HCT116 (cell line): ENCODE data around the gene RTL10. TPM values are rescaled to one million over a fixed set of nuclear protein-coding genes. Genes with fewer than 3 reads are reported as not detected.
"Not testable (repeated sequence)": the region's sequence is repeated elsewhere in the genome, so short reads cannot be mapped to it uniquely, and the experiment has no call there.

Experiments used
- ATAC-seq: fragments of 200-7000 bp; cut with Tn5 transposase; 2 replicates; pipeline ENCODE4 v1.9.1; 2020; ENCODE audit warnings: mild to moderate bottlenecking, moderate library complexity
- BruUV-seq: library from RNA; stranded (reverse); fragments of 400-500 nt; replicated peaks from 2 replicates; lab custom pipeline; 2021; lab: Mats Ljungman, UMichigan
- CTCF ChIA-PET: fragments of 300-600 bp; sonication (Branson Sonifier 250); formaldehyde crosslinking; loops from one replicate; lab custom pipeline; 2021; ENCODE audit warnings: antibody characterized with exemption; lab: Charles Lee
- POLR2A ChIA-PET: fragments of 300-600, 350-600 bp; sonication (Branson Sonifier 250); formaldehyde crosslinking; loops from one replicate; lab custom pipeline; 2021; ENCODE audit warnings: antibody characterized with exemption; lab: Charles Lee
- RAD21 ChIA-PET, 2 experiments: fragments of 300-600 bp; sonication (Branson Sonifier 250); formaldehyde crosslinking; loops; one replicate each; lab custom pipeline; 2023; ENCODE audit warnings: low total read pairs in 2 of 2; ENCODE audit not compliant: uncharacterized antibody in 2 of 2, unreplicated experiment in 2 of 2, low non-redundant PET in 1 of 2; lab: Charles Lee
- DNase-seq: peaks from one replicate; pipeline ENCODE4 v3.0.0-alpha.2; 2010; ENCODE audit warnings: low read depth, low spot score
- H2AFZ ChIP-seq: fragments of 200-600 bp; shearing (Covaris generic), sonication (generic); 2 replicates; pipeline ENCODE4 v1.6.1; 2017; ENCODE audit warnings: low read depth, mixed run types, mixed read lengths, antibody characterized with exemption, low read length; ENCODE audit not compliant: poor library complexity, severe bottlenecking
- H3K27ac ChIP-seq: 2 replicates; pipeline ENCODE4 v1.5.1; 2012; ENCODE audit warnings: low read depth, low read length
- H3K27me3 ChIP-seq: fragments of 200-600 bp; sonication (generic); 2 replicates; pipeline ENCODE4 v1.6.1; 2016; ENCODE audit warnings: mixed run types, low read length, mixed read lengths; ENCODE audit not compliant: insufficient read depth
- H3K36me3 ChIP-seq, 2 experiments: fragments of 200-500 bp in 1 of 2; fragments of 200-600 bp in 1 of 2; sonication (Bioruptor generic) in 1 of 2; sonication (generic) in 1 of 2; 2 replicates each; pipeline versions ENCODE4 v1.5.1 to v1.6.1; 2014 to 2016; ENCODE audit warnings: low read length in 2 of 2, inconsistent platforms in 1 of 2, mixed read lengths in 1 of 2, mixed run types in 1 of 2; ENCODE audit not compliant: insufficient read depth in 2 of 2, control insufficient read depth in 1 of 2
- H3K4me1 ChIP-seq, 2 experiments: fragments of 200-600 bp in 1 of 2; sonication (generic) in 1 of 2; 2 replicates each; pipeline versions ENCODE4 v1.5.1 to v1.6.1; 2012 to 2017; ENCODE audit warnings: low read length in 2 of 2, inconsistent platforms in 1 of 2, mild to moderate bottlenecking in 1 of 2, mixed read lengths in 1 of 2, mixed run types in 1 of 2, moderate library complexity in 1 of 2; ENCODE audit not compliant: insufficient read depth in 2 of 2, control insufficient read depth in 1 of 2
- H3K4me2 ChIP-seq: fragments of 200-600 bp; sonication (generic); 2 replicates; pipeline ENCODE4 v1.6.1; 2017; ENCODE audit warnings: mixed run types, low read length, mixed read lengths
- H3K4me3 ChIP-seq, 2 experiments: fragments of 200-600 bp in 1 of 2; sonication (generic) in 1 of 2; replicated peaks in 1 of 2; 2 replicates each; pipeline ENCODE4 v1.5.1; 2011 to 2016; ENCODE audit warnings: low read length in 2 of 2, control low read depth in 1 of 2, low read depth in 1 of 2, mild to moderate bottlenecking in 1 of 2, mixed read lengths in 1 of 2, mixed run types in 1 of 2
- H3K79me2 ChIP-seq: fragments of 200-600 bp; sonication (generic); 2 replicates; pipeline ENCODE4 v1.6.1; 2017; ENCODE audit warnings: mild to moderate bottlenecking, mixed run types, low read length, moderate library complexity, mixed read lengths; ENCODE audit not compliant: insufficient read depth
- H3K9ac ChIP-seq: fragments of 200-600 bp; sonication (generic); 2 replicates; pipeline ENCODE4 v1.6.1; 2016; ENCODE audit warnings: low read length, mixed read lengths
- H3K9me2 ChIP-seq: fragments of 200-600 bp; sonication (generic), shearing (Covaris generic); 2 replicates; pipeline ENCODE4 v1.6.1; 2017; ENCODE audit warnings: mixed run types, mild to moderate bottlenecking, moderate library complexity; ENCODE audit not compliant: insufficient read depth
- H3K9me3 ChIP-seq, 2 experiments: fragments of 200-500 bp in 1 of 2; fragments of 200-600 bp in 1 of 2; sonication (Bioruptor generic) in 1 of 2; sonication (generic) in 1 of 2; 2 replicates each; pipeline ENCODE4 v1.6.1; 2014 to 2017; ENCODE audit warnings: low read length in 2 of 2, mixed read lengths in 2 of 2, inconsistent platforms in 1 of 2, low read depth in 1 of 2, mild to moderate bottlenecking in 1 of 2, mixed run types in 1 of 2, moderate library complexity in 1 of 2; ENCODE audit not compliant: control insufficient read depth in 1 of 2, insufficient read depth in 1 of 2
- H4K20me1 ChIP-seq: fragments of 200-600 bp; sonication (generic), shearing (Covaris generic); 2 replicates; pipeline ENCODE4 v1.6.1; 2017; ENCODE audit warnings: mixed run types, mild to moderate bottlenecking, moderate library complexity; ENCODE audit not compliant: insufficient read depth
- ATF3 ChIP-seq: IDR thresholded peaks from 2 replicates; pipeline ENCODE4 v1.6.1; 2012
- CBX3 ChIP-seq: IDR thresholded peaks from 2 replicates; pipeline ENCODE4 v1.6.1; 2012; ENCODE audit warnings: low read depth
- CEBPB ChIP-seq: IDR thresholded peaks from 2 replicates; pipeline ENCODE4 v1.6.1; 2012; ENCODE audit warnings: low read depth
- EGR1 ChIP-seq: IDR thresholded peaks from 2 replicates; pipeline ENCODE4 v1.6.1; 2012; ENCODE audit warnings: low read depth
- EZH2 ChIP-seq: fragments of 200-600 bp; sonication (generic); IDR thresholded peaks from 2 replicates; pipeline ENCODE4 v1.6.1; 2017; ENCODE audit warnings: antibody characterized with exemption, mixed run types
- EZH2phosphoT487 ChIP-seq: fragments of 200-600 bp; IDR thresholded peaks from 2 replicates; pipeline ENCODE4 v1.6.1; 2018; ENCODE audit warnings: antibody characterized with exemption, borderline replicate concordance
- FOSL1 ChIP-seq: IDR thresholded peaks from 2 replicates; pipeline ENCODE4 v1.6.1; 2012; ENCODE audit warnings: low read depth
- JUND ChIP-seq: IDR thresholded peaks from 2 replicates; pipeline ENCODE4 v1.6.1; 2012
- MAX ChIP-seq: IDR thresholded peaks from 2 replicates; pipeline ENCODE4 v1.6.1; 2012
- POLR2AphosphoS5 ChIP-seq: IDR thresholded peaks from 2 replicates; pipeline ENCODE4 v1.6.1; 2011; ENCODE audit warnings: mild to moderate bottlenecking, low read depth, low read length, moderate library complexity
- RAD21 ChIP-seq: IDR thresholded peaks from 2 replicates; pipeline ENCODE4 v1.6.1; 2012; ENCODE audit warnings: low read depth, mild to moderate bottlenecking
- SP1 ChIP-seq: IDR thresholded peaks from 2 replicates; pipeline ENCODE4 v1.6.1; 2012; ENCODE audit warnings: low read depth
- SRF ChIP-seq: IDR thresholded peaks from 2 replicates; pipeline ENCODE4 v1.6.1; 2012; ENCODE audit warnings: low read depth
- TCF7L2 ChIP-seq: IDR thresholded peaks from 2 replicates; pipeline ENCODE4 v1.7.0; 2011; ENCODE audit warnings: borderline replicate concordance, inconsistent platforms; ENCODE audit not compliant: insufficient read depth, insufficient read length; ENCODE audit errors: extremely low read depth
- YY1 ChIP-seq: IDR thresholded peaks from 2 replicates; pipeline ENCODE4 v1.6.1; 2011; ENCODE audit warnings: low read length, low read depth, moderate library complexity, mild to moderate bottlenecking; ENCODE audit not compliant: insufficient replicate concordance; ENCODE audit errors: extremely low read depth
- ZBTB33 ChIP-seq: IDR thresholded peaks from 2 replicates; pipeline ENCODE4 v1.6.1; 2011; ENCODE audit warnings: mild to moderate bottlenecking, low read length, moderate library complexity; ENCODE audit not compliant: insufficient replicate concordance; ENCODE audit errors: extremely low read depth
- ZFX ChIP-seq: fragments of 450-650 bp; IDR thresholded peaks from 2 replicates; pipeline ENCODE4 v1.6.1; 2017
- ZNF274 ChIP-seq: fragments of 200-500 bp; sonication (Bioruptor generic); IDR thresholded peaks from 2 replicates; pipeline ENCODE4 v1.6.1; 2014; ENCODE audit warnings: mild to moderate bottlenecking, low read depth, low read length, inconsistent platforms
- intact Hi-C: fragments of 100-400 bp; cut with micrococcal nuclease; formaldehyde crosslinking; loops from 2 replicates; pipeline ENCODE4 v1.10.0; 2022
- total RNA-seq: library from RNA; stranded (reverse); gene quantifications from one replicate; pipeline ENCODE4 v1.2.1, GENCODE V29; 2021; ENCODE audit not compliant: unreplicated experiment
- TF ChIP-seq, protein P1 (sequence below), 3 experiments: fragments of 200-600 bp in 1 of 3; sonication (generic) in 1 of 3; IDR thresholded peaks in 2 of 3; conservative IDR thresholded peaks in 1 of 3; 2 replicates each; pipeline ENCODE4 v1.5.1; 2012 to 2017; ENCODE audit warnings: low read depth in 2 of 3, low read length in 2 of 3, antibody characterized with exemption in 1 of 3, borderline replicate concordance in 1 of 3, control low read depth in 1 of 3, mild to moderate bottlenecking in 1 of 3, mixed read lengths in 1 of 3, mixed run types in 1 of 3, moderate library complexity in 1 of 3; ENCODE audit not compliant: insufficient read depth in 1 of 3

RTL10 gene
- total RNA-seq, 1 experiment from 2014 or later, result 24.6 TPM

GRCh38 chr22:19834599-19834998 is 20.1 kb downstream of the RTL10 start:
- Histone ChIP-seq H4K20me1 (no peaks in the 10 kb centered on the region; the same call in none of the 2 replicates), H3K9me2 (no peaks in the 10 kb centered on the region), H3K9ac (no peak overlapping the region), H3K4me3 (no peak overlapping the region), H3K27ac (no peak overlapping the region), H3K9me3 (no peaks in the 10 kb centered on the region), H3K27me3 (no peaks in the 10 kb centered on the region), H3K4me1 (no peaks in the 10 kb centered on the region), H3K79me2 (0 out of 2 replicates have a peak, but pooled peaks cover 5% of the 10 kb centered on the region), H3K4me2 (no peak overlapping the region), H2AFZ (no peak overlapping the region), H3K36me3 (no peaks in the 10 kb centered on the region)
- ATAC-seq (no peak), DNase-seq (no peak)
- no peak for TF ChIP-seq FOSL1
- no peak for TF ChIP-seq ZFX
- no peak for TF ChIP-seq CEBPB
- no peak for TF ChIP-seq EZH2phosphoT487
- no peak for TF ChIP-seq SRF
- TF ChIP-seq YY1, result no peak
- TF ChIP-seq POLR2AphosphoS5, result no peak
- no peak for TF ChIP-seq ATF3
- no peak for TF ChIP-seq MAX
- TF ChIP-seq EZH2, result no peak
- TF ChIP-seq EGR1, result no peak
- no peak for TF ChIP-seq JUND
- no peak for TF ChIP-seq SP1
- TF ChIP-seq CBX3, result no peak
- no peak for TF ChIP-seq ZNF274
- TF ChIP-seq RAD21, result no peak
- TF ChIP-seq, protein P1, sequence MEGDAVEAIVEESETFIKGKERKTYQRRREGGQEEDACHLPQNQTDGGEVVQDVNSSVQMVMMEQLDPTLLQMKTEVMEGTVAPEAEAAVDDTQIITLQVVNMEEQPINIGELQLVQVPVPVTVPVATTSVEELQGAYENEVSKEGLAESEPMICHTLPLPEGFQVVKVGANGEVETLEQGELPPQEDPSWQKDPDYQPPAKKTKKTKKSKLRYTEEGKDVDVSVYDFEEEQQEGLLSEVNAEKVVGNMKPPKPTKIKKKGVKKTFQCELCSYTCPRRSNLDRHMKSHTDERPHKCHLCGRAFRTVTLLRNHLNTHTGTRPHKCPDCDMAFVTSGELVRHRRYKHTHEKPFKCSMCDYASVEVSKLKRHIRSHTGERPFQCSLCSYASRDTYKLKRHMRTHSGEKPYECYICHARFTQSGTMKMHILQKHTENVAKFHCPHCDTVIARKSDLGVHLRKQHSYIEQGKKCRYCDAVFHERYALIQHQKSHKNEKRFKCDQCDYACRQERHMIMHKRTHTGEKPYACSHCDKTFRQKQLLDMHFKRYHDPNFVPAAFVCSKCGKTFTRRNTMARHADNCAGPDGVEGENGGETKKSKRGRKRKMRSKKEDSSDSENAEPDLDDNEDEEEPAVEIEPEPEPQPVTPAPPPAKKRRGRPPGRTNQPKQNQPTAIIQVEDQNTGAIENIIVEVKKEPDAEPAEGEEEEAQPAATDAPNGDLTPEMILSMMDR (IDR thresholded peaks at IDR 0.05 in 2 of 3, conservative IDR thresholded peaks at IDR 0.05 in 1 of 3; ENCODE audit: borderline replicate concordance in 1 of 3, insufficient read depth in 1 of 3, low read depth in 2 of 3, low read length in 2 of 3), result no peak
- TF ChIP-seq TCF7L2, result no peak
- TF ChIP-seq ZBTB33, result no peak
- ChIA-PET CTCF (no interaction called here), RAD21 (no interaction called here), POLR2A (no interaction called here)
- intact Hi-C loops, result no loop called here
- BruUV-seq, result no TSS peak

GRCh38 chr22:19833327-19833726 is 21.3 kb downstream of the RTL10 start:
- H3K27me3 ChIP-seq, CTCF ChIA-PET, H3K4me2 ChIP-seq, H3K9me3 ChIP-seq, H3K4me3 ChIP-seq, RAD21 ChIA-PET, H3K27ac ChIP-seq, H3K79me2 ChIP-seq, POLR2A ChIA-PET, BruUV-seq, intact Hi-C loops, H3K9me2 ChIP-seq, H3K4me1 ChIP-seq, ATAC-seq, H2AFZ ChIP-seq, H4K20me1 ChIP-seq, DNase-seq, H3K36me3 ChIP-seq, H3K9ac ChIP-seq: not testable (repeated sequence)
